DND-41 (cell line): ENCODE measurements around the gene ATP10A.

Experiments used
- ATAC-seq: fragments of 200-7000 bp; cut with Tn5 transposase; 3 replicates; pipeline ENCODE4 v1.9.1; 2021; ENCODE audit warnings: low read depth; ENCODE audit not compliant: insufficient read depth
- DNase-seq: peaks from one replicate; pipeline ENCODE4 v3.0.0-alpha.2; 2020
- H2AFZ ChIP-seq: 2 replicates; pipeline ENCODE4 v1.6.0; 2012; ENCODE audit warnings: low read depth, low read length
- H3K27ac ChIP-seq: 2 replicates; pipeline ENCODE4 v1.5.1; 2012; ENCODE audit warnings: low read length, inconsistent platforms
- H3K27me3 ChIP-seq: fragments of 200-600 bp; sonication (generic); 2 replicates; pipeline ENCODE4 v1.6.0; 2012; ENCODE audit warnings: low read length, mild to moderate bottlenecking, inconsistent platforms; ENCODE audit not compliant: insufficient read depth, poor library complexity
- H3K36me3 ChIP-seq: 2 replicates; pipeline ENCODE4 v1.5.1; 2012; ENCODE audit warnings: low read length, inconsistent platforms; ENCODE audit not compliant: insufficient read depth
- H3K4me1 ChIP-seq: 2 replicates; pipeline ENCODE4 v1.5.1; 2012; ENCODE audit warnings: mild to moderate bottlenecking, low read length; ENCODE audit not compliant: insufficient read depth
- H3K4me2 ChIP-seq: 2 replicates; pipeline ENCODE4 v1.6.0; 2012; ENCODE audit warnings: mild to moderate bottlenecking, moderate library complexity, low read length, inconsistent platforms; ENCODE audit not compliant: insufficient read depth
- H3K4me3 ChIP-seq, 2 experiments: fragments of 200-600 bp in 1 of 2; shearing (Covaris generic) in 1 of 2; 2 replicates each; pipeline ENCODE4 v1.5.1; 2012 to 2016; ENCODE audit warnings: inconsistent platforms in 2 of 2, low read length in 2 of 2, mild to moderate bottlenecking in 2 of 2, low read depth in 1 of 2, moderate library complexity in 1 of 2
- H3K79me2 ChIP-seq: 2 replicates; pipeline ENCODE4 v1.6.0; 2012; ENCODE audit warnings: low read length, inconsistent platforms; ENCODE audit not compliant: insufficient read depth
- H3K9ac ChIP-seq: 2 replicates; pipeline ENCODE4 v1.6.0; 2012; ENCODE audit warnings: low read depth, mild to moderate bottlenecking, inconsistent platforms, low read length, moderate library complexity
- H3K9me3 ChIP-seq: 2 replicates; pipeline ENCODE4 v1.5.1; 2012; ENCODE audit warnings: low read length, moderate library complexity, mild to moderate bottlenecking, inconsistent platforms; ENCODE audit not compliant: insufficient read depth, severe bottlenecking
- H4K20me1 ChIP-seq: 2 replicates; pipeline ENCODE4 v1.6.0; 2012; ENCODE audit warnings: low read length; ENCODE audit not compliant: insufficient read depth
- CTCF ChIP-seq: IDR thresholded peaks from 2 replicates; pipeline ENCODE4 v1.5.1; 2012; ENCODE audit warnings: borderline replicate concordance, low read length, moderate library complexity, mild to moderate bottlenecking; ENCODE audit not compliant: poor library complexity, severe bottlenecking; ENCODE audit errors: extremely low read depth
- EZH2 ChIP-seq: IDR thresholded peaks from 3 replicates; pipeline ENCODE4 v1.6.1; 2012; ENCODE audit warnings: borderline replicate concordance, low read depth, mild to moderate bottlenecking, moderate library complexity, low read length, inconsistent platforms; ENCODE audit not compliant: severe bottlenecking

ATP10A gene

DNA sequence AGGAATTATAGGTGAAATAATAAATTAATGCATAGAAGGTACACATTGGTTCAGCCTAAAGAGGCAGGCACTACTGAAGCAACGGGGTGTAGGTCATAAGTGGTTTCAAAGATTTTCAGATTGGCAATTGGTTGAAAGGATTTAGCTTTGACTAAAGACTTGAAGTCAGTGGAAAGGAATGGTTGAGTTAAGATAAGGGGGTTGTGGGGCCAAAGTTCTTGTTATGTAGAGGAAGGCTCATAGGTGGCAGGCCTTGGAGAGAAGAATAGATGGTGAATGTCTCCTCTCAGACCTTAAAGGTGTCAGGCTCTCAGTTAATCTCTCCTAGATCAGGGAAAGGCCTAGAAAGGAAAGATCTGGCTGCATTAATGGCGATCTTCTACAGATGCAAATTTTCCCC is 209.8 kb downstream of the ATP10A start:
- H3K4me1 ChIP-seq, result no peaks in the 10 kb centered on the region
- no peaks in the 10 kb centered on the region for H3K27me3 ChIP-seq
- H3K4me2 ChIP-seq, result no peak overlapping the region
- no peak for DNase-seq
- H3K9ac ChIP-seq, result no peak overlapping the region
- no peak overlapping the region for H2AFZ ChIP-seq
- ATAC-seq, result no peak
- TF ChIP-seq EZH2 (no peak), CTCF (no peak)
- no peaks in the 10 kb centered on the region for H3K79me2 ChIP-seq
- no peak overlapping the region for H3K4me3 ChIP-seq
- H3K9me3 ChIP-seq, result no peaks in the 10 kb centered on the region
- H4K20me1 ChIP-seq, result no peaks in the 10 kb centered on the region
- H3K27ac ChIP-seq, result no peak overlapping the region
- no peaks in the 10 kb centered on the region for H3K36me3 ChIP-seq

GRCh38 chr15:25652704-25653103 is 210.4 kb downstream of the ATP10A start:
- no peaks in the 10 kb centered on the region for H3K4me1 ChIP-seq
- no peaks in the 10 kb centered on the region for H3K9me3 ChIP-seq
- H3K27ac ChIP-seq, result no peak overlapping the region
- TF ChIP-seq CTCF (no peak), EZH2 (no peak)
- DNase-seq (no peak), ATAC-seq (no peak)
- H3K36me3 ChIP-seq, result no peaks in the 10 kb centered on the region
- H4K20me1 ChIP-seq, result no peaks in the 10 kb centered on the region
- H3K4me3 ChIP-seq, result no peak overlapping the region
- H3K4me2 ChIP-seq, result no peak overlapping the region
- H3K9ac ChIP-seq, result no peak overlapping the region
- H3K79me2 ChIP-seq, result no peaks in the 10 kb centered on the region
- H3K27me3 ChIP-seq, result no peaks in the 10 kb centered on the region
- no peak overlapping the region for H2AFZ ChIP-seq

DNA sequence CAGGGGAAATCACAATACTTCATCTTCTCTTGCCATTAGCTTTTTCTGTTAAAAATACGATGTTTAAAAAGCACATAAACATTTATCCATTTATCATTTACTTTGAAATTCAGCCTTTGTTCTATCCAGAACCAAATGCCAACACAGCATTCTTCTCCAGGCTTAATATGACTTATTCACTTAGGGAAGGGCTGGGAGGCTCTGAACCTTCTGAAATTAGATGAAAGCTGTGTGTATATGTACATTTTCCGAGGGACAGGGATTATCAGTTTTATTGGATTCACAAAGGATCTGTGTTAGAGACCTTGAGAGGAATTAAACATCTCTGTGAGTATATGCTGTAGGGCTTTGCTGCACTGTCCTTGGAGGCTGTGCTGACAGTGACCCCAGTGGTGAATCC is 213.7 kb downstream of the ATP10A start:
- DNase-seq (no peak), ATAC-seq (no peak)
- Histone ChIP-seq H3K4me2 (no peak overlapping the region), H3K36me3 (no peaks in the 10 kb centered on the region), H2AFZ (no peak overlapping the region), H3K4me1 (no peaks in the 10 kb centered on the region), H3K9ac (no peak overlapping the region), H3K9me3 (no peaks in the 10 kb centered on the region), H3K27me3 (no peaks in the 10 kb centered on the region), H4K20me1 (no peaks in the 10 kb centered on the region), H3K27ac (no peak overlapping the region), H3K4me3 (no peak overlapping the region), H3K79me2 (no peaks in the 10 kb centered on the region)
- TF ChIP-seq EZH2 (no peak), CTCF (no peak)

- Histone ChIP-seq H3K79me2 (no peaks in the 10 kb centered on the region), H4K20me1 (no peaks in the 10 kb centered on the region), H3K4me3 (no peak overlapping the region), H3K9me3 (no peaks in the 10 kb centered on the region), H2AFZ (no peak overlapping the region), H3K27ac (no peak overlapping the region), H3K4me2 (no peak overlapping the region), H3K36me3 (no peaks in the 10 kb centered on the region), H3K4me1 (no peaks in the 10 kb centered on the region), H3K9ac (no peak overlapping the region), H3K27me3 (no peaks in the 10 kb centered on the region)
- DNase-seq (no peak), ATAC-seq (no peak)
- no peak for TF ChIP-seq EZH2
Observed at GRCh38 chr15:25643120-25643519, 220.0 kb downstream of the ATP10A start.
